Kidney (tissue), 14 donors: ENCODE data around the gene PRKCZ. TPM values are rescaled to one million over a fixed set of nuclear protein-coding genes. Genes with fewer than 3 reads are reported as not detected.
A peak's percentile ranks its signal among the peaks of the same experiment; 100 is the strongest.

Source experiments
- DNase-seq, 5 donors: peaks; one replicate each; pipeline ENCODE4 v3.0.0-alpha.2; 2013 to 2020
- FAIRE-seq: peaks from 2 replicates; lab custom pipeline; 2012; peaks lifted over from hg19 to GRCh38; lab: Jason Lieb, UNC
- H3K27ac ChIP-seq, 2 donors: one replicate each; pipeline ENCODE4 v1.7.0; 2013; ENCODE audit warnings: low read depth in 2 of 2, low read length in 2 of 2, inconsistent platforms in 1 of 2
- H3K27me3 ChIP-seq: one replicate; pipeline ENCODE4 v1.7.1; 2013; ENCODE audit warnings: low read length, inconsistent platforms; ENCODE audit not compliant: control insufficient read depth, insufficient read depth
- H3K36me3 ChIP-seq, 3 donors: one replicate each; pipeline versions ENCODE4 v1.7.0 to v1.7.1; 2013; ENCODE audit warnings: low read length in 3 of 3, control low read depth in 1 of 3, inconsistent platforms in 1 of 3; ENCODE audit not compliant: insufficient read depth in 3 of 3, control insufficient read depth in 2 of 3
- H3K4me1 ChIP-seq, 3 donors: one replicate each; pipeline versions ENCODE4 v1.7.0 to v1.7.1; 2013; ENCODE audit warnings: low read length in 3 of 3, inconsistent platforms in 1 of 3, low read depth in 1 of 3; ENCODE audit not compliant: control insufficient read depth in 2 of 3, insufficient read depth in 2 of 3
- H3K4me3 ChIP-seq, 3 donors: one replicate each; pipeline versions ENCODE4 v1.7.0 to v1.8.1; 2013; ENCODE audit warnings: low read length in 3 of 3, control low read depth in 1 of 3, inconsistent platforms in 1 of 3
- H3K9ac ChIP-seq, 3 donors: one replicate each; pipeline versions ENCODE4 v1.7.0 to v1.7.1; 2013; ENCODE audit warnings: low read length in 3 of 3, control low read depth in 1 of 3, inconsistent platforms in 1 of 3
- H3K9me3 ChIP-seq, 3 donors: one replicate each; pipeline versions ENCODE4 v1.7.0 to v1.7.1; 2013; ENCODE audit warnings: low read length in 3 of 3, control low read depth in 1 of 3, inconsistent platforms in 1 of 3; ENCODE audit not compliant: control insufficient read depth in 2 of 3, insufficient read depth in 1 of 3
- intact Hi-C: fragments of 100-400 bp; cut with DNase I; formaldehyde crosslinking; loops from one replicate; pipeline ENCODE4 v1.11.1; 2022
- polyA plus RNA-seq: library from polyadenylated mRNA; stranded (reverse); fragments of 350-450 nt; fragmentation: Illumina TruSeq; extraction: RNeasy Lipid Tissue Mini Kit (QIAGEN cat#74804); gene quantifications from one replicate; pipeline ENCODE4 v1.2.3, GENCODE V29; 2014; ENCODE audit warnings: low read depth, low replicate concordance; ENCODE audit not compliant: insufficient read depth
- total RNA-seq: library from RNA; stranded (reverse); fragmentation: NEBNext Ultra II Directional; extraction: Animal tissue kit (Norgen Biotek cat#: 25700); gene quantifications from one replicate; pipeline ENCODE4 v1.2.1, GENCODE V29; 2021
- TF ChIP-seq, protein P1 (sequence below): IDR thresholded peaks from 3 replicates; pipeline ENCODE4 v1.5.1; 2012; ENCODE audit warnings: mild to moderate bottlenecking, moderate library complexity, borderline replicate concordance; ENCODE audit not compliant: insufficient read depth; ENCODE audit errors: extremely low read depth
- donor health status: control.
- donor health status: control.
- donor health status: control.
- donor health status: control.
- donor health status: control.
- donor health status: DM: yes; HTN: yes; CAD: no.
- donor health status: Normal renal cell carcinoma (clear cell type).

The PRKCZ gene
- total and polyA plus RNA-seq, 2 donors from 2014 or later, result 24.7 to 42.4 TPM

DNA sequence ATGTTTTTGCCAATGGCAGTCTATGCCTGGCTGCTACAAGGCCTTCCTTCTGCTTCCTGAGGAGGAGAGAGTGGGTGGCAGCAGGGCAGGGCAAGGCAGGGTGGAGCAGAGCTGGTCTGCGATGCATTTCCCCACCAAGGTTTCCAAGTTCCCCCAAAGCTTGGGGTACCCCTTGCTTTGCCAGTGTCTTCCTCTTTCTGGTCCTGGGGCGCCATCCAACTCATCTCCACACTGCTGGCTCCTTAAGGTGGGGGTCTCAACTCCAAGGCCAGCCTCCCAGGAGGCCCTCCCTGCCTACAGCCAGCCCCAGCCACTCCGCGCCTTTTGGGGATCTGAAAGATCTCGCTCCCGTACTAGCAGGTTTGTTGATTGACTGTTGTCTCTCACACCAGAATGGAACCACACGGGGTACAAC is 174.0 kb downstream of the PRKCZ start:
- FAIRE-seq (no peak), DNase-seq (peak in 1 of 5 donors; percentile 58)
- TF ChIP-seq, protein P1, sequence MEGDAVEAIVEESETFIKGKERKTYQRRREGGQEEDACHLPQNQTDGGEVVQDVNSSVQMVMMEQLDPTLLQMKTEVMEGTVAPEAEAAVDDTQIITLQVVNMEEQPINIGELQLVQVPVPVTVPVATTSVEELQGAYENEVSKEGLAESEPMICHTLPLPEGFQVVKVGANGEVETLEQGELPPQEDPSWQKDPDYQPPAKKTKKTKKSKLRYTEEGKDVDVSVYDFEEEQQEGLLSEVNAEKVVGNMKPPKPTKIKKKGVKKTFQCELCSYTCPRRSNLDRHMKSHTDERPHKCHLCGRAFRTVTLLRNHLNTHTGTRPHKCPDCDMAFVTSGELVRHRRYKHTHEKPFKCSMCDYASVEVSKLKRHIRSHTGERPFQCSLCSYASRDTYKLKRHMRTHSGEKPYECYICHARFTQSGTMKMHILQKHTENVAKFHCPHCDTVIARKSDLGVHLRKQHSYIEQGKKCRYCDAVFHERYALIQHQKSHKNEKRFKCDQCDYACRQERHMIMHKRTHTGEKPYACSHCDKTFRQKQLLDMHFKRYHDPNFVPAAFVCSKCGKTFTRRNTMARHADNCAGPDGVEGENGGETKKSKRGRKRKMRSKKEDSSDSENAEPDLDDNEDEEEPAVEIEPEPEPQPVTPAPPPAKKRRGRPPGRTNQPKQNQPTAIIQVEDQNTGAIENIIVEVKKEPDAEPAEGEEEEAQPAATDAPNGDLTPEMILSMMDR, result no peak
- H3K27me3 ChIP-seq, result no peaks in the 10 kb centered on the region
- peaks cover 0 to 3% (median 0%) of the 10 kb centered on the region in 3 donors for H3K4me1 ChIP-seq
- no peak overlapping the region for H3K27ac ChIP-seq
- intact Hi-C loops, result no loop called here
- H3K9ac ChIP-seq, result no peak overlapping the region
- no peak overlapping the region for H3K4me3 ChIP-seq
- no peaks in the 10 kb centered on the region for H3K9me3 ChIP-seq
- H3K36me3 ChIP-seq, result no peaks in the 10 kb centered on the region

- peaks cover 0 to 6% (median 0%) of the 10 kb centered on the region in 3 donors for H3K4me1 ChIP-seq
- no peak overlapping the region for H3K27ac ChIP-seq
- no peak overlapping the region for H3K9ac ChIP-seq
- intact Hi-C loops, result no loop called here
- TF ChIP-seq, protein P1, result no peak
- no peak overlapping the region for H3K4me3 ChIP-seq
- no peak for FAIRE-seq
- H3K9me3 ChIP-seq, result no peaks in the 10 kb centered on the region
- H3K36me3 ChIP-seq, result no peaks in the 10 kb centered on the region
- peak in 2 of 5 donors; percentile 54 to 80 for DNase-seq
- no peaks in the 10 kb centered on the region for H3K27me3 ChIP-seq
Observed at GRCh38 chr1:2224631-2225428, 174.6 kb downstream of the PRKCZ start.

GRCh38 chr1:2226525-2227345 is 176.5 kb downstream of the PRKCZ start:
- no peak for FAIRE-seq
- DNase-seq, result peak in 2 of 5 donors; percentile 84 to 90
- Histone ChIP-seq H3K36me3 (no peaks in the 10 kb centered on the region), H3K27me3 (no peaks in the 10 kb centered on the region), H3K27ac (peak overlapping the region; percentile 98 to 99), H3K9ac (peak overlapping the region in 1 of 3 donors; percentile 58), H3K9me3 (no peaks in the 10 kb centered on the region), H3K4me3 (peak overlapping the region in 2 of 3 donors; percentile 46 to 47), H3K4me1 (peaks cover 0 to 23% (median 5%) of the 10 kb centered on the region in 3 donors)
- intact Hi-C loops, result no loop called here
- TF ChIP-seq, protein P1, result no peak
